HepG2 (cell line): ENCODE results near the gene CD53. TPM values are rescaled to one million over a fixed set of nuclear protein-coding genes. Genes with fewer than 3 reads are reported as not detected.

ENCODE experiments used
- ATAC-seq: fragments of 200-7000 bp; cut with Tn5 transposase; 3 replicates; pipeline ENCODE4 v1.9.1; 2020; ENCODE audit warnings: mild to moderate bottlenecking, moderate library complexity
- BruUV-seq: library from RNA; stranded (reverse); fragments of 400-500 nt; replicated peaks from 2 replicates; lab custom pipeline; 2021; lab: Mats Ljungman, UMichigan
- CTCF ChIA-PET: fragments of 300-600 bp; formaldehyde crosslinking; extraction: SDS; loops from one replicate; lab custom pipeline; 2021; ENCODE audit warnings: low total read pairs, inconsistent platforms, low intra/inter-chr PET ratio; lab: Yijun Ruan, JAX
- POLR2A ChIA-PET: fragments of 350-600 bp; sonication (Branson Sonifier 250); formaldehyde crosslinking; loops from one replicate; lab custom pipeline; 2020; ENCODE audit warnings: antibody characterized with exemption, inconsistent platforms; lab: Yijun Ruan, JAX
- DNase-seq: peaks from one replicate; pipeline ENCODE4 v3.0.0-alpha.2; 2015; ENCODE audit warnings: low spot score
- FAIRE-seq: peaks from 3 replicates; lab custom pipeline; 2011; peaks lifted over from hg19 to GRCh38; lab: Jason Lieb, UNC
- H2AFZ ChIP-seq: one replicate; pipeline ENCODE4 v1.6.1; 2011; ENCODE audit warnings: low read length, inconsistent platforms
- H3K27ac ChIP-seq: fragments of 300-600 bp; 3 replicates; pipeline ENCODE4 v1.8.0; 2011; ENCODE audit warnings: mixed run types, mild to moderate bottlenecking, mixed read lengths, low read length, inconsistent platforms; ENCODE audit not compliant: insufficient read depth; ENCODE audit errors: extremely low read length
- H3K27me3 ChIP-seq, 2 experiments: fragments of 200-600 bp in 1 of 2; 2 replicates in 1 of 2; 3 replicates in 1 of 2; pipeline versions ENCODE4 v1.6.0 to v1.8.0; 2011; ENCODE audit warnings: low read length in 2 of 2, mild to moderate bottlenecking in 2 of 2, moderate library complexity in 2 of 2, inconsistent platforms in 1 of 2; ENCODE audit not compliant: insufficient read depth in 2 of 2, control insufficient read depth in 1 of 2
- H3K36me3 ChIP-seq, 2 experiments: fragments of 200-600 bp in 1 of 2; replicated peaks in 1 of 2; 2 replicates in 1 of 2; 3 replicates in 1 of 2; pipeline versions ENCODE4 v1.5.1 to v1.8.0; 2011; ENCODE audit warnings: low read length in 2 of 2, inconsistent platforms in 1 of 2; ENCODE audit not compliant: insufficient read depth in 2 of 2, control insufficient read depth in 1 of 2
- H3K4me1 ChIP-seq: 2 replicates; pipeline ENCODE4 v1.5.1; 2012; ENCODE audit warnings: low read length, inconsistent platforms; ENCODE audit not compliant: insufficient read depth
- H3K4me2 ChIP-seq: 2 replicates; pipeline ENCODE4 v1.6.0; 2011; ENCODE audit warnings: low read depth, low read length, inconsistent platforms
- H3K4me3 ChIP-seq, 3 experiments: fragments of 200-600 bp in 1 of 3; sonication (generic), shearing (Covaris generic) in 1 of 3; replicated peaks in 1 of 3; 2 replicates each; pipeline ENCODE4 v1.5.1; 2011 to 2016; ENCODE audit warnings: low read length in 3 of 3, inconsistent platforms in 2 of 3, low read depth in 2 of 3, mild to moderate bottlenecking in 2 of 3, control low read depth in 1 of 3, mixed read lengths in 1 of 3; ENCODE audit not compliant: insufficient read depth in 1 of 3
- H3K79me2 ChIP-seq: one replicate; pipeline ENCODE4 v1.6.1; 2011; ENCODE audit warnings: low read length, inconsistent platforms; ENCODE audit not compliant: insufficient read depth
- H3K9ac ChIP-seq: 2 replicates; pipeline ENCODE4 v1.6.0; 2011; ENCODE audit warnings: mild to moderate bottlenecking, low read depth, low read length, inconsistent platforms; ENCODE audit not compliant: insufficient read depth
- H3K9me3 ChIP-seq: 2 replicates; pipeline ENCODE4 v1.5.1; 2012; ENCODE audit warnings: mild to moderate bottlenecking, low read length
- H4K20me1 ChIP-seq: 2 replicates; pipeline ENCODE4 v1.6.0; 2011; ENCODE audit warnings: inconsistent platforms, mild to moderate bottlenecking, low read length, moderate library complexity; ENCODE audit not compliant: insufficient read depth
- BCL6 ChIP-seq: IDR thresholded peaks from 2 replicates; pipeline ENCODE4 v1.6.1; 2016; ENCODE audit warnings: missing genetic modification reagents, missing compliant biosample characterization
- CENPT ChIP-seq: sonication (generic); formaldehyde crosslinking; IDR thresholded peaks from 2 replicates; pipeline ENCODE4 v1.8.0; 2022; ENCODE audit warnings: low read depth, mild to moderate bottlenecking, moderate library complexity, missing genetic modification reagents
- CHCHD3 ChIP-seq: sonication (generic); formaldehyde crosslinking; IDR thresholded peaks from 2 replicates; pipeline ENCODE4 v1.8.0; 2022; ENCODE audit warnings: mild to moderate bottlenecking, missing genetic modification reagents, moderate library complexity
- KDM3A ChIP-seq: IDR thresholded peaks from 2 replicates; pipeline ENCODE4 v1.6.1; 2018; ENCODE audit warnings: low read depth, missing compliant biosample characterization
- KDM6A ChIP-seq: IDR thresholded peaks from 2 replicates; pipeline ENCODE4 v1.6.1; 2016; ENCODE audit warnings: low read depth
- MBNL3 ChIP-seq: fragments of 250-450 bp; sonication (Bioruptor Pico); conservative IDR thresholded peaks from 2 replicates; pipeline ENCODE4 v1.8.0; 2022; ENCODE audit warnings: mild to moderate bottlenecking, inconsistent platforms
- MIER3 ChIP-seq: IDR thresholded peaks from 2 replicates; pipeline ENCODE4 v1.6.1; 2016; ENCODE audit warnings: missing compliant biosample characterization, borderline replicate concordance
- MXD4 ChIP-seq: IDR thresholded peaks from 2 replicates; pipeline ENCODE4 v1.6.1; 2016; ENCODE audit warnings: mild to moderate bottlenecking, missing biosample characterization, missing genetic modification reagents
- NCOR1 ChIP-seq: fragments of 200-600 bp; sonication (generic); IDR thresholded peaks from 2 replicates; pipeline ENCODE4 v1.7.0; 2017; ENCODE audit warnings: antibody characterized with exemption, low read length, borderline replicate concordance
- SAP130 ChIP-seq: IDR thresholded peaks from 2 replicates; pipeline ENCODE4 v1.6.1; 2016; ENCODE audit warnings: low read depth
- SIX1 ChIP-seq: sonication (generic); formaldehyde crosslinking; IDR thresholded peaks from 2 replicates; pipeline ENCODE4 v1.4.0; 2020; ENCODE audit warnings: missing genetic modification reagents, borderline replicate concordance
- ZNF678 ChIP-seq: sonication (generic); formaldehyde crosslinking; IDR thresholded peaks from 2 replicates; pipeline ENCODE4 v1.4.0; 2020; ENCODE audit warnings: mild to moderate bottlenecking, missing genetic modification reagents
- WGBS: methylation state at CpG from one replicate; pipeline ENCODE4 v1.1.6; 2017; ENCODE audit warnings: low lambda C conversion rate; 5-methylcytosine and 5-hydroxymethylcytosine counted together
- in situ Hi-C: cut with HindIII; loops from 2 replicates; pipeline ENCODE4 v1.10.0; 2017; ENCODE audit warnings: low pct_unique_long_range_greater_than_20kb; ENCODE audit not compliant: extremely low pct_ligation_motif_present
- intact Hi-C: fragments of 100-400 bp; cut with micrococcal nuclease; formaldehyde crosslinking; loops from one replicate; pipeline ENCODE4 v1.10.0; 2022; ENCODE audit not compliant: unreplicated experiment
- polyA plus RNA-seq, 8 experiments: library from polyadenylated mRNA; depleted of rRNA in 3 of 8; stranded (reverse) in 7 of 8; unstranded in 1 of 8; fragments of >200 nt; fragmentation: Illumina TruSeq in 4 of 8; extraction: Trizol in 4 of 8; gene quantifications; 2 replicates each; pipeline versions ENCODE4 v1.2.1 to v1.2.3, GENCODE V29; 2011 to 2016; ENCODE audit warnings: low read depth in 4 of 8, missing spikeins in 1 of 8, mixed read lengths in 1 of 8; ENCODE audit not compliant: insufficient read depth in 1 of 8
- total RNA-seq, 5 experiments: library from RNA; depleted of rRNA; stranded (reverse); fragments of >200 nt; fragmentation: Illumina TruSeq; extraction: Trizol; gene quantifications; 2 replicates each; pipeline ENCODE4 v1.2.3, GENCODE V29; 2016; ENCODE audit warnings: low read depth in 1 of 5
- TF ChIP-seq, protein P1 (sequence below): IDR thresholded peaks from 2 replicates; pipeline ENCODE4 v1.6.1; 2012; ENCODE audit warnings: low read length, improper control_type of control experiment
- TF ChIP-seq, protein P2 (sequence below), 2 experiments: sonication (generic) in 1 of 2; formaldehyde crosslinking in 1 of 2; IDR thresholded peaks; 2 replicates each; pipeline versions ENCODE4 v1.5.1 to v1.6.1; 2011 to 2020; ENCODE audit warnings: borderline replicate concordance in 1 of 2, low read depth in 1 of 2, low read length in 1 of 2, mild to moderate bottlenecking in 1 of 2, missing genetic modification reagents in 1 of 2, moderate library complexity in 1 of 2
- TF ChIP-seq, protein P3 (sequence below): sonication (generic); formaldehyde crosslinking; IDR thresholded peaks from 2 replicates; pipeline ENCODE4 v1.8.1; 2023; ENCODE audit warnings: mild to moderate bottlenecking, missing genetic modification reagents
- TF ChIP-seq, protein P4 (sequence below): sonication (generic); formaldehyde crosslinking; IDR thresholded peaks from 2 replicates; pipeline ENCODE4 v1.4.0; 2020; ENCODE audit warnings: missing genetic modification reagents

CD53 gene
- total and polyA plus RNA-seq, 2 of the 13 experiments (the other 11 are each of a cell fraction or from before 2014, with no cell fraction given): not detected

DNA sequence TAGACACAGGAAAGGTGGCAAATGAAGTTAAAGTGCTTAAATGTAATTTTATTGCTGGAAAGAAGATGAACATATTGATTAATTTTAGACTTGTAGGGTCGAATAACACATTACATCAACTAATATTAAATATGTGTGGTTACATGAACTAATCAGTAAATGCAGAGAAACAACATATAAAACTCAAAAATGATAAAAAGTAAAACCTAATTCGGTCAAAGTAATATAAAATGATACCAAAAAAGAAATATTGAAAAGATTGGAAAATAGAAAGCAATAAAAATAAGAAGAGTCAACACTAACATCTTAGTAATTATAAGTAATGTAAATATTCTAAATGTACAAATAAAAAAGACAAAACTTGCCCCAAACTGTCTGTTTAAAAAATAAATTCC lies 43.3 kb downstream of the CD53 start:
- no peak overlapping the region for H2AFZ ChIP-seq
- H3K9ac ChIP-seq: no peak overlapping the region
- H3K27me3 ChIP-seq: no peaks in the 10 kb centered on the region
- intact Hi-C loops: no loop called here
- no peaks in the 10 kb centered on the region for H3K4me1 ChIP-seq
- ATAC-seq (no peak), DNase-seq (no peak), FAIRE-seq (no peak)
- ChIA-PET POLR2A (no interaction called here), CTCF (no interaction called here)
- H4K20me1 ChIP-seq: no peaks in the 10 kb centered on the region
- in situ Hi-C loops: no loop called here
- H3K36me3 ChIP-seq: no peaks in the 10 kb centered on the region
- H3K4me2 ChIP-seq: no peak overlapping the region
- BruUV-seq: no TSS peak
- no peak overlapping the region for H3K4me3 ChIP-seq
- H3K79me2 ChIP-seq: no peaks in the 10 kb centered on the region
- WGBS: 9% methylated on average over 2 of the region's 2 CpGs
- no peaks in the 10 kb centered on the region for H3K9me3 ChIP-seq
- H3K27ac ChIP-seq: no peak overlapping the region
- TF ChIP-seq MIER3 (no peak), ZNF678 (CRISPR knock-in tag) (no peak), SIX1 (CRISPR knock-in tag) (no peak), BCL6 (CRISPR knock-in tag) (no peak), MBNL3 (CRISPR knock-in tag) (no peak), KDM6A (CRISPR knock-in tag) (no peak), CHCHD3 (CRISPR knock-in tag) (no peak), KDM3A (CRISPR knock-in tag) (no peak), SAP130 (CRISPR knock-in tag) (no peak), MXD4 (CRISPR knock-in tag) (no peak), NCOR1 (no peak), CENPT (CRISPR knock-in tag) (no peak)
- TF ChIP-seq, protein P1, sequence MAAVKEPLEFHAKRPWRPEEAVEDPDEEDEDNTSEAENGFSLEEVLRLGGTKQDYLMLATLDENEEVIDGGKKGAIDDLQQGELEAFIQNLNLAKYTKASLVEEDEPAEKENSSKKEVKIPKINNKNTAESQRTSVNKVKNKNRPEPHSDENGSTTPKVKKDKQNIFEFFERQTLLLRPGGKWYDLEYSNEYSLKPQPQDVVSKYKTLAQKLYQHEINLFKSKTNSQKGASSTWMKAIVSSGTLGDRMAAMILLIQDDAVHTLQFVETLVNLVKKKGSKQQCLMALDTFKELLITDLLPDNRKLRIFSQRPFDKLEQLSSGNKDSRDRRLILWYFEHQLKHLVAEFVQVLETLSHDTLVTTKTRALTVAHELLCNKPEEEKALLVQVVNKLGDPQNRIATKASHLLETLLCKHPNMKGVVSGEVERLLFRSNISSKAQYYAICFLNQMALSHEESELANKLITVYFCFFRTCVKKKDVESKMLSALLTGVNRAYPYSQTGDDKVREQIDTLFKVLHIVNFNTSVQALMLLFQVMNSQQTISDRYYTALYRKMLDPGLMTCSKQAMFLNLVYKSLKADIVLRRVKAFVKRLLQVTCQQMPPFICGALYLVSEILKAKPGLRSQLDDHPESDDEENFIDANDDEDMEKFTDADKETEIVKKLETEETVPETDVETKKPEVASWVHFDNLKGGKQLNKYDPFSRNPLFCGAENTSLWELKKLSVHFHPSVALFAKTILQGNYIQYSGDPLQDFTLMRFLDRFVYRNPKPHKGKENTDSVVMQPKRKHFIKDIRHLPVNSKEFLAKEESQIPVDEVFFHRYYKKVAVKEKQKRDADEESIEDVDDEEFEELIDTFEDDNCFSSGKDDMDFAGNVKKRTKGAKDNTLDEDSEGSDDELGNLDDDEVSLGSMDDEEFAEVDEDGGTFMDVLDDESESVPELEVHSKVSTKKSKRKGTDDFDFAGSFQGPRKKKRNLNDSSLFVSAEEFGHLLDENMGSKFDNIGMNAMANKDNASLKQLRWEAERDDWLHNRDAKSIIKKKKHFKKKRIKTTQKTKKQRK: no peak
- TF ChIP-seq, protein P2, sequence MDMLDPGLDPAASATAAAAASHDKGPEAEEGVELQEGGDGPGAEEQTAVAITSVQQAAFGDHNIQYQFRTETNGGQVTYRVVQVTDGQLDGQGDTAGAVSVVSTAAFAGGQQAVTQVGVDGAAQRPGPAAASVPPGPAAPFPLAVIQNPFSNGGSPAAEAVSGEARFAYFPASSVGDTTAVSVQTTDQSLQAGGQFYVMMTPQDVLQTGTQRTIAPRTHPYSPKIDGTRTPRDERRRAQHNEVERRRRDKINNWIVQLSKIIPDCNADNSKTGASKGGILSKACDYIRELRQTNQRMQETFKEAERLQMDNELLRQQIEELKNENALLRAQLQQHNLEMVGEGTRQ (IDR thresholded peaks at IDR 0.05; ENCODE audit: low read depth, low read length): no peak
- TF ChIP-seq, protein P2 (CRISPR knock-in tag; IDR thresholded peaks at IDR 0.05; ENCODE audit: borderline replicate concordance): no peak
- TF ChIP-seq, protein P3, sequence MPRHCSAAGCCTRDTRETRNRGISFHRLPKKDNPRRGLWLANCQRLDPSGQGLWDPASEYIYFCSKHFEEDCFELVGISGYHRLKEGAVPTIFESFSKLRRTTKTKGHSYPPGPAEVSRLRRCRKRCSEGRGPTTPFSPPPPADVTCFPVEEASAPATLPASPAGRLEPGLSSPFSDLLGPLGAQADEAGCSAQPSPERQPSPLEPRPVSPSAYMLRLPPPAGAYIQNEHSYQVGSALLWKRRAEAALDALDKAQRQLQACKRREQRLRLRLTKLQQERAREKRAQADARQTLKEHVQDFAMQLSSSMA (CRISPR knock-in tag): no peak
- TF ChIP-seq, protein P4, sequence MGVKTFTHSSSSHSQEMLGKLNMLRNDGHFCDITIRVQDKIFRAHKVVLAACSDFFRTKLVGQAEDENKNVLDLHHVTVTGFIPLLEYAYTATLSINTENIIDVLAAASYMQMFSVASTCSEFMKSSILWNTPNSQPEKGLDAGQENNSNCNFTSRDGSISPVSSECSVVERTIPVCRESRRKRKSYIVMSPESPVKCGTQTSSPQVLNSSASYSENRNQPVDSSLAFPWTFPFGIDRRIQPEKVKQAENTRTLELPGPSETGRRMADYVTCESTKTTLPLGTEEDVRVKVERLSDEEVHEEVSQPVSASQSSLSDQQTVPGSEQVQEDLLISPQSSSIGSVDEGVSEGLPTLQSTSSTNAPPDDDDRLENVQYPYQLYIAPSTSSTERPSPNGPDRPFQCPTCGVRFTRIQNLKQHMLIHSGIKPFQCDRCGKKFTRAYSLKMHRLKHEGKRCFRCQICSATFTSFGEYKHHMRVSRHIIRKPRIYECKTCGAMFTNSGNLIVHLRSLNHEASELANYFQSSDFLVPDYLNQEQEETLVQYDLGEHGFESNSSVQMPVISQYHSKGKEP (CRISPR knock-in tag): no peak
